Astrocyte (in vitro differentiated cells and primary cell): ENCODE results near the gene PLCL2.

ENCODE experiments used
- EZH2 ChIP-seq: IDR thresholded peaks from 2 replicates; pipeline ENCODE4 v1.6.1; 2012; ENCODE audit warnings: mild to moderate bottlenecking, low read length, inconsistent platforms; ENCODE audit not compliant: insufficient read depth
- TF ChIP-seq, protein P1 (sequence below): IDR thresholded peaks from 2 replicates; pipeline ENCODE4 v1.5.1; 2011; ENCODE audit warnings: low read depth, mild to moderate bottlenecking, inconsistent platforms, low read length, moderate library complexity; ENCODE audit not compliant: insufficient read depth

DNA sequence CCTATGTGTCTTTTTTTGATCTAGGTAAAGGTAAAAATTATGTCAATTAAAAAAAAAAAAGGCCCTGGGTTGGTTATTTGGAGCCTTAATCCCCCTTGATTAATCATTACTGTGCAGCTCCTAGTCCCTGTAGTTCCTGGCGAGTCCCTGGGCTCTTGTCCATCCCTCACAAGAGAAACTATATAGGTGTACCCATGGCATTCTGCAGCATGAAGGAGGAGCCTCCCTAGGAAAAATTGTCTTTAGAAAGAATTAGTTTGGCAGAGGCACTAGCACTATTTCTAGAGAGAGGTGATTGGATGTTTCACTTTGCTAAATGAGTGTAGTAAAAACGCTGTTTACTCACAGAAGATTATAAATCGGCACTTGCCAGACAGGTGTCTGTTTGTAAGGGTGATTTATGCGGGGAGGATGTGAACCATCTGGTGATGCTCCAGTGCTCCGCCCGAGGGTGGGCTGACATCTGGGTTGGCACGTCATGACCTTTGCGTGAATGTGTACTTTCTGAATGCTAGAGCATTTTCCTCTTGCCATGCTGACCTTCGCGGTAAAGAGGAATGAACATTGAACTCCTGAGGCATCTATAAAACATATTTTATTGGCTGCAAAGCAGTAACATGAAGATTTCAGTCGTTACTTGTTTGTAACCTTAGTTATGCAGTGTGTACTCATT lies 12.6 kb downstream of the PLCL2 start:
- TF ChIP-seq, protein P1, sequence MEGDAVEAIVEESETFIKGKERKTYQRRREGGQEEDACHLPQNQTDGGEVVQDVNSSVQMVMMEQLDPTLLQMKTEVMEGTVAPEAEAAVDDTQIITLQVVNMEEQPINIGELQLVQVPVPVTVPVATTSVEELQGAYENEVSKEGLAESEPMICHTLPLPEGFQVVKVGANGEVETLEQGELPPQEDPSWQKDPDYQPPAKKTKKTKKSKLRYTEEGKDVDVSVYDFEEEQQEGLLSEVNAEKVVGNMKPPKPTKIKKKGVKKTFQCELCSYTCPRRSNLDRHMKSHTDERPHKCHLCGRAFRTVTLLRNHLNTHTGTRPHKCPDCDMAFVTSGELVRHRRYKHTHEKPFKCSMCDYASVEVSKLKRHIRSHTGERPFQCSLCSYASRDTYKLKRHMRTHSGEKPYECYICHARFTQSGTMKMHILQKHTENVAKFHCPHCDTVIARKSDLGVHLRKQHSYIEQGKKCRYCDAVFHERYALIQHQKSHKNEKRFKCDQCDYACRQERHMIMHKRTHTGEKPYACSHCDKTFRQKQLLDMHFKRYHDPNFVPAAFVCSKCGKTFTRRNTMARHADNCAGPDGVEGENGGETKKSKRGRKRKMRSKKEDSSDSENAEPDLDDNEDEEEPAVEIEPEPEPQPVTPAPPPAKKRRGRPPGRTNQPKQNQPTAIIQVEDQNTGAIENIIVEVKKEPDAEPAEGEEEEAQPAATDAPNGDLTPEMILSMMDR: no peak
- no peak for TF ChIP-seq EZH2
